ENCODE results near the gene GALNT9.

GALNT9 gene

DNA sequence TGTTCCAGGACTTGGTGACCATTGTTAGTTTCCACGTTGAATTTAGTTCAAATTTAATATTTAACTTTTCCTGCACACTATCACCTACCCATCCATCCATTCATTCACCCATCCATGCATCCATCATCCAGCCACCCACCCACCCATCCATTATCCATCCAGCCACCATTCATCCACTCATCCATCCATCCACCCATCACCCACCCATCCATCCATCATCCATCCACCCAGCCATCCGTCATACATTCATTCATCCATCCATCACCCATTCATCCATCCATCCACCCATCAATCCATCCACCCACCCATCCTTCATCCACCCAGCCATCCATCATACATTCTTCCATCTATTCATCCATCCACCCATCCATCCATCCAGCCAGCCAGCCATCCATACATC lies 163.3 kb downstream of the GALNT9 start:
- H2AFZ ChIP-seq (ENCODE audit: low read depth, low read length) = no peak overlapping the region
- H3K27me3 ChIP-seq (ENCODE audit: low read depth, low read length) = no peaks in the 10 kb centered on the region
- no peak for TF ChIP-seq EZH2phosphoT487 (IDR thresholded peaks at IDR 0.05; ENCODE audit: low read depth)
- TF ChIP-seq, protein P1, sequence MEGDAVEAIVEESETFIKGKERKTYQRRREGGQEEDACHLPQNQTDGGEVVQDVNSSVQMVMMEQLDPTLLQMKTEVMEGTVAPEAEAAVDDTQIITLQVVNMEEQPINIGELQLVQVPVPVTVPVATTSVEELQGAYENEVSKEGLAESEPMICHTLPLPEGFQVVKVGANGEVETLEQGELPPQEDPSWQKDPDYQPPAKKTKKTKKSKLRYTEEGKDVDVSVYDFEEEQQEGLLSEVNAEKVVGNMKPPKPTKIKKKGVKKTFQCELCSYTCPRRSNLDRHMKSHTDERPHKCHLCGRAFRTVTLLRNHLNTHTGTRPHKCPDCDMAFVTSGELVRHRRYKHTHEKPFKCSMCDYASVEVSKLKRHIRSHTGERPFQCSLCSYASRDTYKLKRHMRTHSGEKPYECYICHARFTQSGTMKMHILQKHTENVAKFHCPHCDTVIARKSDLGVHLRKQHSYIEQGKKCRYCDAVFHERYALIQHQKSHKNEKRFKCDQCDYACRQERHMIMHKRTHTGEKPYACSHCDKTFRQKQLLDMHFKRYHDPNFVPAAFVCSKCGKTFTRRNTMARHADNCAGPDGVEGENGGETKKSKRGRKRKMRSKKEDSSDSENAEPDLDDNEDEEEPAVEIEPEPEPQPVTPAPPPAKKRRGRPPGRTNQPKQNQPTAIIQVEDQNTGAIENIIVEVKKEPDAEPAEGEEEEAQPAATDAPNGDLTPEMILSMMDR (IDR thresholded peaks at IDR 0.05; ENCODE audit: low read depth, low read length) = no peak

DNA sequence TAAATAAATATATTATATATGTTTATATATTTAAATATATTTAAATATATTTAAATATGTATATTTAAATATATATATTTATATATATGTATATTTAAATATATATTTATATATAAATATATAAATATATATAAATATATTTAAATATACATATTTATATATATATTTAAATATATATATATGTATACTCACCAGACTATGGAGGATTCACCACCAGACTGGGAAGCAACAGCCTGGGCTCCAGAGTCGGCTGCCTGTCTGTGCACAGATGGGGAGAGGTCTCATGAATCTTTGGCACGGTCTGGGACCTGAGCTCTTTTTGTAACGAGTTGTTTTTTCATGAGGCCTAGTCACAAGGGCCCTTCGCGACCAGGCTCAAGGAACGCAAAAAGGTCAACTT lies 163.8 kb downstream of the GALNT9 start:
- no peaks in the 10 kb centered on the region for H3K79me2 ChIP-seq (ENCODE audit: low read length)
- no peak overlapping the region for H3K27ac ChIP-seq (ENCODE audit: low read length)
- H3K9ac ChIP-seq (ENCODE audit: low read length) = no peak overlapping the region
- TF ChIP-seq, protein P1 (IDR thresholded peaks at IDR 0.05; ENCODE audit: low read depth, low read length) = no peak
- no peak for TF ChIP-seq EZH2phosphoT487 (IDR thresholded peaks at IDR 0.05; ENCODE audit: low read depth)
- H3K4me1 ChIP-seq (ENCODE audit: low read length) = no peaks in the 10 kb centered on the region
- no peaks in the 10 kb centered on the region for H3K36me3 ChIP-seq (replicated peaks; ENCODE audit: low read depth, low read length)
- H3K9me3 ChIP-seq (ENCODE audit: insufficient read depth, low read length) = no peaks in the 10 kb centered on the region
- H3K4me2 ChIP-seq (ENCODE audit: low read length) = no peak overlapping the region
- no peaks in the 10 kb centered on the region for H3K27me3 ChIP-seq (ENCODE audit: low read depth, low read length)
- no peaks in the 10 kb centered on the region for H4K20me1 ChIP-seq (ENCODE audit: insufficient read depth, low read length)
- H3K4me3 ChIP-seq (ENCODE audit: low read length) = no peak overlapping the region
- H2AFZ ChIP-seq (ENCODE audit: low read depth, low read length) = no peak overlapping the region

More for the DNA sequence above, 163.3 kb downstream of the GALNT9 start:
- H3K9ac ChIP-seq (ENCODE audit: low read length) = no peak overlapping the region
- no peaks in the 10 kb centered on the region for H3K36me3 ChIP-seq (replicated peaks; ENCODE audit: low read depth, low read length)
- no peak overlapping the region for H3K4me2 ChIP-seq (ENCODE audit: low read length)
- H4K20me1 ChIP-seq (ENCODE audit: insufficient read depth, low read length) = no peaks in the 10 kb centered on the region
- H3K4me1 ChIP-seq (ENCODE audit: low read length) = no peaks in the 10 kb centered on the region
- H3K4me3 ChIP-seq (ENCODE audit: low read length) = no peak overlapping the region
- no peaks in the 10 kb centered on the region for H3K9me3 ChIP-seq (ENCODE audit: insufficient read depth, low read length)
- no peaks in the 10 kb centered on the region for H3K79me2 ChIP-seq (ENCODE audit: low read length)
- no peak overlapping the region for H3K27ac ChIP-seq (ENCODE audit: low read length)

DNA sequence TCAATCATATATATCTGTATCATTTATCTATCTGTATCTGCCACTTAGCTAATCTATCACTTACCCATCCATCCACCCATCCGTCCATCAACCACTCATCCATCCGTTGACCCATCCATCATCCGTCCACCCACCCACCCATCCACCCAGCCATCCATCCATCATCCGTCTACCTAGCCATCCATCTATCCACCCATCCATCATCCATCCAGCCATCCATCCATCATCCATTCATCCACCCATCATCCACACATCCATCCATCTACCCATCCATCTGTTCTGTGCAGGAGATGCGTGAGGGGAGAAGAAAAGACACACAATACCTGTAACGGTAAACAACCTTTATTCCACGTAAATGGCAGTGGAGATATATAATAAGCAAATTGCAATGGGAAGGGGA lies 165.0 kb downstream of the GALNT9 start:
- H3K9me3 ChIP-seq (ENCODE audit: insufficient read depth, low read length) = no peaks in the 10 kb centered on the region
- no peak overlapping the region for H2AFZ ChIP-seq (ENCODE audit: low read depth, low read length)
- H3K27me3 ChIP-seq (ENCODE audit: low read depth, low read length) = no peaks in the 10 kb centered on the region
- H3K36me3 ChIP-seq (replicated peaks; ENCODE audit: low read depth, low read length) = no peaks in the 10 kb centered on the region
- no peak overlapping the region for H3K4me3 ChIP-seq (ENCODE audit: low read length)
- H3K4me2 ChIP-seq (ENCODE audit: low read length) = no peak overlapping the region
- no peaks in the 10 kb centered on the region for H4K20me1 ChIP-seq (ENCODE audit: insufficient read depth, low read length)
- no peak overlapping the region for H3K27ac ChIP-seq (ENCODE audit: low read length)
- H3K4me1 ChIP-seq (ENCODE audit: low read length) = no peaks in the 10 kb centered on the region
- H3K79me2 ChIP-seq (ENCODE audit: low read length) = no peaks in the 10 kb centered on the region
- no peak for TF ChIP-seq EZH2phosphoT487 (IDR thresholded peaks at IDR 0.05; ENCODE audit: low read depth)
- TF ChIP-seq, protein P1 (IDR thresholded peaks at IDR 0.05; ENCODE audit: low read depth, low read length) = no peak
- H3K9ac ChIP-seq (ENCODE audit: low read length) = no peak overlapping the region

DNA sequence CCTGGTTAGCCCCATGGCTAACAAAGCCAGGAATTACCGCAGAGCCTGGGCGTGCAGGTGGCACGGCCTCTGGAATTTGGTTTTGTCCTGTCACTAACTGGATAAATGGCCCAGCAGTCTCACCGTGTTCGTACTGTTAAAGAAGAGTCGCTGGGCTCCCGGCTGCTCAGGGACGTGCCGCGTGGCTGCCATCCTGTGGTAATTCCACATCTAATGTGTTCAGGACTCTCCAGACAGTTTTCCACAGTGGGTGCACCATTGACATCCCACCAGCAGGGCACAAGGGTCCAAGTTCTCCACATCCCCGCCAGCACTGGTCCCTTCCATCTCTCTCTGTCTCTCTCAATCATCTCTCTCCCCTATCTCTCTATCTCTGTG lies 165.5 kb downstream of the GALNT9 start:
- H4K20me1 ChIP-seq (ENCODE audit: insufficient read depth, low read length) = no peaks in the 10 kb centered on the region
- H3K9me3 ChIP-seq (ENCODE audit: insufficient read depth, low read length) = no peaks in the 10 kb centered on the region
- TF ChIP-seq EZH2phosphoT487 (IDR thresholded peaks at IDR 0.05; ENCODE audit: low read depth) = no peak
- TF ChIP-seq, protein P1 (IDR thresholded peaks at IDR 0.05; ENCODE audit: low read depth, low read length) = no peak
- H3K4me1 ChIP-seq (ENCODE audit: low read length) = no peaks in the 10 kb centered on the region
- H3K4me3 ChIP-seq (ENCODE audit: low read length) = no peak overlapping the region
- no peaks in the 10 kb centered on the region for H3K27me3 ChIP-seq (ENCODE audit: low read depth, low read length)
- no peaks in the 10 kb centered on the region for H3K79me2 ChIP-seq (ENCODE audit: low read length)
- no peak overlapping the region for H3K27ac ChIP-seq (ENCODE audit: low read length)
- H3K9ac ChIP-seq (ENCODE audit: low read length) = no peak overlapping the region
- H3K4me2 ChIP-seq (ENCODE audit: low read length) = no peak overlapping the region
- H3K36me3 ChIP-seq (replicated peaks; ENCODE audit: low read depth, low read length) = no peaks in the 10 kb centered on the region
- H2AFZ ChIP-seq (ENCODE audit: low read depth, low read length) = no peak overlapping the region

All from OCI-LY3 (cell line).